ENCODE measurements around the gene DYNC2I2.

Gene DYNC2I2

GRCh38 chr9:128629136-128629535 is 27.5 kb downstream of the DYNC2I2 start:
- no peak overlapping the region for H3K4me3 ChIP-seq (ENCODE audit: low read depth, low read length)
- TF ChIP-seq, protein P1, sequence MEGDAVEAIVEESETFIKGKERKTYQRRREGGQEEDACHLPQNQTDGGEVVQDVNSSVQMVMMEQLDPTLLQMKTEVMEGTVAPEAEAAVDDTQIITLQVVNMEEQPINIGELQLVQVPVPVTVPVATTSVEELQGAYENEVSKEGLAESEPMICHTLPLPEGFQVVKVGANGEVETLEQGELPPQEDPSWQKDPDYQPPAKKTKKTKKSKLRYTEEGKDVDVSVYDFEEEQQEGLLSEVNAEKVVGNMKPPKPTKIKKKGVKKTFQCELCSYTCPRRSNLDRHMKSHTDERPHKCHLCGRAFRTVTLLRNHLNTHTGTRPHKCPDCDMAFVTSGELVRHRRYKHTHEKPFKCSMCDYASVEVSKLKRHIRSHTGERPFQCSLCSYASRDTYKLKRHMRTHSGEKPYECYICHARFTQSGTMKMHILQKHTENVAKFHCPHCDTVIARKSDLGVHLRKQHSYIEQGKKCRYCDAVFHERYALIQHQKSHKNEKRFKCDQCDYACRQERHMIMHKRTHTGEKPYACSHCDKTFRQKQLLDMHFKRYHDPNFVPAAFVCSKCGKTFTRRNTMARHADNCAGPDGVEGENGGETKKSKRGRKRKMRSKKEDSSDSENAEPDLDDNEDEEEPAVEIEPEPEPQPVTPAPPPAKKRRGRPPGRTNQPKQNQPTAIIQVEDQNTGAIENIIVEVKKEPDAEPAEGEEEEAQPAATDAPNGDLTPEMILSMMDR (IDR thresholded peaks at IDR 0.05; ENCODE audit: low read depth, low read length) = no peak

DNA sequence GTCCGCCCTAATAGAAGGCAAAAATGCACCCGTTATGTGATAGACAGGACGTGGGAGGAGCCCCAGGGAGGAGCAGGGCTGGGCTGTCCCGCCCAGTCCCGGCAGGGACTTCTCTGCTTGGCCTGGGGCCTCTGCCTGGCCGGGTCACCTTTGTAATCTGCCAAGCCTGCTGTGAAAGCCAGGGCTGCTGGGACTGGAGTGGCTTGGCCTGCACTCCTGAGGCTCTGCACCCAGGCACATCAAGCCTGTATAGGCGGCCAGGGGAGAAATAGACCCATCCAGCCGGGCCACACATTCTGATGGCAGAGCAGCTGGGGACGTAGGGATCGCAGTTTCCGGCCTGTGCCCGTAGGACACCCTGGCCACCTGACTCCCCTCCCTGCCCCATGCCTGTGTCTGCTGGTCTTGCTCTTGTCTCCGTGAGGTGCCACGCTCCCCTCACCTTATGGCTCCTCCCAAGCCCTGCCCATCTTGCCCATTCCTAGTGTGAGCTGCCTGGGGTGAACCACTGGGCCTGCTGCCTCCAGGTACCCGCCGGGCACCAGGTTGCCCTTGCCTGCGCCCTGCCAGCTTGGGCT is 28.1 kb downstream of the DYNC2I2 start:
- H3K4me3 ChIP-seq (ENCODE audit: low read depth, low read length) = no peak overlapping the region
- TF ChIP-seq, protein P1 (IDR thresholded peaks at IDR 0.05; ENCODE audit: low read depth, low read length) = no peak

- TF ChIP-seq, protein P1 (IDR thresholded peaks at IDR 0.05; ENCODE audit: low read depth, low read length) = no peak
- no peak overlapping the region for H3K4me3 ChIP-seq (ENCODE audit: low read depth, low read length)
Measured at GRCh38 chr9:128627906-128628305, 28.7 kb downstream of the DYNC2I2 start.

DNA sequence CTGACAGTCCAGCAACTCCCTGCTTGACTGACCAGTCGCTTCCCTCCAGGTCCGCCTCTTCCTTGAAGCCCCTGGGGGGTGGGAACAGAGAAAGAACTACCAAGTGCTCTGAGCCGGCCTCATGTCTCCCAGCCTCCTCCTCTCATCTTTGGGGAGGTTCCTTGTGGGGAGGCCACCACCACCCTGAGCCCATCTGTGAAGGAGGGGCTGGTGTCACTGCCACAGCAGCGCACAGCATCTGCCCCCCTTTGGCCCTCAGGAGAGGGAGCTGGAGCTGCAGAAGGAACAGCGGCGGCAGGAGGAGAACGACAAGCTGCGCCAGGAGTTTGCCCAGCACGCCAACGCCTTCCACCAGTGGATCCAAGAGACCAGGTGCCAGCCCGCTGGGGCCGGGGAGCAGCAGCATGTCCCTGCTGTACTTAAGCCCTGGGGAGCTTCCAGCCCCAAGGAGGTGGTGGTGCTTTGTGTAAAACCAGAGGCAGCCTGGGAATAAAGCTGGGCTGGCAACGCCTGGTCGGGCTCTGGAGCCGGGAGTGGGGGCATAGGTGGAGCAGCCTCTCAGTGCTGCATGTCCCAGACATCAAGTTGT is 29.4 kb downstream of the DYNC2I2 start:
- TF ChIP-seq, protein P1 (IDR thresholded peaks at IDR 0.05; ENCODE audit: low read depth, low read length) = no peak
- H3K4me3 ChIP-seq (ENCODE audit: low read depth, low read length) = no peak overlapping the region

GRCh38 chr9:128626181-128626580 is 30.5 kb downstream of the DYNC2I2 start:
- TF ChIP-seq, protein P1 (IDR thresholded peaks at IDR 0.05; ENCODE audit: low read depth, low read length) = no peak
- H3K4me3 ChIP-seq (ENCODE audit: low read depth, low read length) = no peak overlapping the region

DNA sequence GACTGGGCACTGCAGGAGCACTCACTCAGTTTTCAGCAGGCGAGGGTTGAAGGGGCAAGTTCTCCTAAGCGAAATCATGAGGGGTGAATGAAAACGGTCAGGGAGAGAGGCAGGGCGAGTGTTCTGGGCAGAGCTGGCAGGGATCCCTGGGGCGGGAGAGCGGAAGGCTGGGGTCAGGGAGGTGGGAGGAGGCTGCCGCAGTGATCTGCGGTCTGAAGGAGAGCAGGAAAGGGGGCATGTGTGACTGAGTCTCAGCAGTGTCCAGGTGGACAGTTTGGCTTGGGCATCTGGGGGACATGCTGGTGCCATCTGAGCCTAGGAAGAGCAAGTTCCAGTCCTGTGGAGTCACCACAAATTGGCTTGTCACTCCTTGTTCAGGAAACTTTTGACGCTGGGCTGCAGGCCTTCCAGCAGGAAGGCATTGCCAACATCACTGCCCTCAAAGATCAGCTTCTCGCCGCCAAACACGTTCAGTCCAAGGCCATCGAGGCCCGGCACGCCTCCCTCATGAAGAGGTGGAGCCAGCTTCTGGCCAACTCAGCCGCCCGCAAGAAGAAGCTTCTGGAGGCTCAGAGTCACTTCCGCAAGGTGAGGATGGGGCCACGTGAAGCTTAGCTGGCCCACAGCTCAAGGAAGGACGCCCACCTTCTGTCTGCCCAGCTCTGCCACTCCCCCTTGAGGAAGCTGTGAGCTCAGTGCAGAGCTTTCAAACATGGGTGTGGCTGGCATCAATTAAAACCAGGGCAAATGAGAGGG is 31.1 kb downstream of the DYNC2I2 start:
- no peak overlapping the region for H3K4me3 ChIP-seq (ENCODE audit: low read depth, low read length)
- TF ChIP-seq, protein P1 (IDR thresholded peaks at IDR 0.05; ENCODE audit: low read depth, low read length) = no peak

GRCh38 chr9:128624566-128624965 is 32.1 kb downstream of the DYNC2I2 start:
- no peak overlapping the region for H3K4me3 ChIP-seq (ENCODE audit: low read depth, low read length)
- TF ChIP-seq, protein P1 (IDR thresholded peaks at IDR 0.05; ENCODE audit: low read depth, low read length) = no peak

All from WI38 (cell line).